Endothelial cell of umbilical vein (primary cell): Measurements from ENCODE around the gene PVRIG. TPM values are rescaled to one million over a fixed set of nuclear protein-coding genes. Genes with fewer than 3 reads are reported as not detected.
A peak's percentile ranks its signal among the peaks of the same experiment; 100 is the strongest.

Source experiments
- BruUV-seq: library from RNA; stranded (reverse); fragments of 400-500 nt; replicated peaks from 2 replicates; lab custom pipeline; 2021; lab: Mats Ljungman, UMichigan
- CTCF ChIA-PET: fragments of 300-600, 350-600 bp; sonication (Branson Sonifier 250); formaldehyde crosslinking; loops from one replicate; lab custom pipeline; 2021; ENCODE audit warnings: antibody characterized with exemption, inconsistent platforms; lab: Charles Lee
- POLR2A ChIA-PET: fragments of 300-600, 350-600 bp; sonication (Branson Sonifier 250); formaldehyde crosslinking; loops from one replicate; lab custom pipeline; 2021; ENCODE audit warnings: antibody characterized with exemption, inconsistent platforms; lab: Charles Lee
- DNase-seq: peaks from one replicate; pipeline ENCODE4 v3.0.0-alpha.2; 2011; ENCODE audit warnings: low read depth, low spot score
- FAIRE-seq: peaks from 2 replicates; lab custom pipeline; 2011; peaks lifted over from hg19 to GRCh38; lab: Jason Lieb, UNC
- H2AFZ ChIP-seq: 2 replicates; pipeline ENCODE4 v1.6.0; 2012; ENCODE audit warnings: low read depth, low read length, control low read depth, inconsistent platforms
- H3K27ac ChIP-seq: 2 replicates; pipeline ENCODE4 v1.5.1; 2011; ENCODE audit warnings: low read depth, mild to moderate bottlenecking, control low read depth, low read length, moderate library complexity; ENCODE audit not compliant: insufficient read depth
- H3K27me3 ChIP-seq, 2 experiments: 2 replicates each; pipeline versions ENCODE4 v1.6.0 to v1.6.1; 2011; ENCODE audit warnings: low read length in 2 of 2, mixed read lengths in 1 of 2; ENCODE audit not compliant: control insufficient read depth in 2 of 2, insufficient read depth in 2 of 2
- H3K36me3 ChIP-seq, 2 experiments: 2 replicates in 1 of 2; 3 replicates in 1 of 2; pipeline ENCODE4 v1.5.1; 2011; ENCODE audit warnings: low read length in 2 of 2, mild to moderate bottlenecking in 1 of 2, moderate library complexity in 1 of 2; ENCODE audit not compliant: control insufficient read depth in 2 of 2, insufficient read depth in 2 of 2; ENCODE audit errors: extremely low read depth in 1 of 2
- H3K4me1 ChIP-seq: 3 replicates; pipeline ENCODE4 v1.5.1; 2011; ENCODE audit warnings: mild to moderate bottlenecking, low read length; ENCODE audit not compliant: control insufficient read depth, insufficient read depth; ENCODE audit errors: extremely low read depth
- H3K4me2 ChIP-seq: 2 replicates; pipeline ENCODE4 v1.6.1; 2011; ENCODE audit warnings: low read length, control low read depth, mixed read lengths; ENCODE audit not compliant: insufficient read depth
- H3K4me3 ChIP-seq, 3 experiments: fragments of 200-600 bp in 1 of 3; sonication (generic), shearing (Covaris generic) in 1 of 3; replicated peaks in 1 of 3; 2 replicates each; pipeline ENCODE4 v1.5.1; 2011 to 2016; ENCODE audit warnings: control low read depth in 3 of 3, low read length in 3 of 3, mild to moderate bottlenecking in 2 of 3, inconsistent platforms in 1 of 3, low read depth in 1 of 3, moderate library complexity in 1 of 3; ENCODE audit not compliant: insufficient read depth in 1 of 3
- H3K79me2 ChIP-seq: 2 replicates; pipeline ENCODE4 v1.6.0; 2012; ENCODE audit warnings: low read length, inconsistent platforms; ENCODE audit not compliant: control insufficient read depth, insufficient read depth
- H3K9ac ChIP-seq: replicated peaks from 2 replicates; pipeline ENCODE3; 2011; ENCODE audit warnings: low read length, control low read depth; ENCODE audit not compliant: insufficient read depth; ENCODE audit errors: extremely low read depth
- H3K9me1 ChIP-seq: replicated peaks from 3 replicates; pipeline ENCODE4 v1.6.0; 2011; ENCODE audit warnings: mild to moderate bottlenecking, low read length; ENCODE audit not compliant: control insufficient read depth, insufficient read depth; ENCODE audit errors: extremely low read depth
- H3K9me3 ChIP-seq: replicated peaks from 2 replicates; pipeline ENCODE4 v1.5.1; 2012; ENCODE audit warnings: low read length, inconsistent platforms; ENCODE audit not compliant: control insufficient read depth, insufficient read depth
- H4K20me1 ChIP-seq: replicated peaks from 2 replicates; pipeline ENCODE3; 2011; ENCODE audit warnings: mild to moderate bottlenecking, low read length; ENCODE audit not compliant: control insufficient read depth, insufficient read depth; ENCODE audit errors: extremely low read depth
- CTCF ChIP-seq, 2 donors: IDR thresholded peaks; 1 replicate in 1 of 2; 2 replicates in 1 of 2; pipeline ENCODE4 v1.5.1; 2011; ENCODE audit warnings: low read length in 2 of 2, mild to moderate bottlenecking in 2 of 2, moderate library complexity in 2 of 2, control low read depth in 1 of 2, inconsistent platforms in 1 of 2, low read depth in 1 of 2; ENCODE audit not compliant: insufficient read depth in 1 of 2; ENCODE audit errors: extremely low read depth in 1 of 2
- EZH2 ChIP-seq: IDR thresholded peaks from 2 replicates; pipeline ENCODE4 v1.6.1; 2012; ENCODE audit warnings: borderline replicate concordance, low read depth, mild to moderate bottlenecking, moderate library complexity, low read length, inconsistent platforms; ENCODE audit not compliant: severe bottlenecking
- FOS ChIP-seq: IDR thresholded peaks from 2 replicates; pipeline ENCODE4 v1.6.1; 2011; ENCODE audit warnings: mild to moderate bottlenecking, low read length, moderate library complexity, borderline replicate concordance; ENCODE audit not compliant: insufficient read depth
- GATA2 ChIP-seq: IDR thresholded peaks from 2 replicates; pipeline ENCODE4 v1.7.0; 2011; ENCODE audit warnings: low read depth, mild to moderate bottlenecking, moderate library complexity, mixed read lengths, low read length; ENCODE audit not compliant: insufficient read length, insufficient read depth
- JUN ChIP-seq: IDR thresholded peaks from 2 replicates; pipeline ENCODE4 v1.6.1; 2011; ENCODE audit warnings: borderline replicate concordance, low read depth; ENCODE audit not compliant: insufficient read length, insufficient read depth
- MYC ChIP-seq: IDR thresholded peaks from one replicate; pipeline ENCODE4 v1.6.1; 2011; ENCODE audit warnings: mild to moderate bottlenecking, low read depth, low read length
- POLR2A ChIP-seq: IDR thresholded peaks from 2 replicates; pipeline ENCODE4 v1.6.1; 2012; ENCODE audit warnings: low read depth, mild to moderate bottlenecking, control low read depth, low read length
- POLR2AphosphoS5 ChIP-seq: IDR thresholded peaks from 2 replicates; pipeline ENCODE4 v1.6.1; 2012; ENCODE audit warnings: low read depth, mild to moderate bottlenecking, control low read depth, low read length, moderate library complexity; ENCODE audit not compliant: insufficient read depth
- dilution Hi-C: fragments of 300-500 bp; cut with MboI; formaldehyde crosslinking; loops from one replicate; pipeline ENCODE4 v1.15.0; 2019; ENCODE audit warnings: low sequenced_read_pairs; ENCODE audit not compliant: extremely low pct_ligation_motif_present
- intact Hi-C: fragments of 100-400 bp; cut with micrococcal nuclease; formaldehyde crosslinking; loops from one replicate; pipeline ENCODE4 v1.10.0; 2022
- polyA plus RNA-seq, 4 experiments: library from polyadenylated mRNA; depleted of rRNA in 3 of 4; stranded (reverse) in 3 of 4; unstranded in 1 of 4; fragments of >200 nt; gene quantifications; 2 replicates each; pipeline versions ENCODE4 v1.2.1 to v1.2.3, GENCODE V29; 2011 to 2012; ENCODE audit warnings: missing spikeins in 1 of 4
- total RNA-seq: library from RNA; stranded (reverse); gene quantifications from 2 replicates; pipeline ENCODE4 v1.2.3, GENCODE V29; 2021
- TF ChIP-seq, protein P1 (sequence below): IDR thresholded peaks from 2 replicates; pipeline ENCODE4 v1.6.1; 2011; ENCODE audit not compliant: insufficient read depth, insufficient read length

The PVRIG gene
- total and polyA plus RNA-seq, 2 donors (not counting 3 experiments of a cell fraction or from before 2014, with no cell fraction given): 0.80 TPM; not detected in 1

GRCh38 chr7:100176096-100177044, 43.4 kb upstream of the PVRIG start:
- Histone ChIP-seq H3K79me2 (peaks cover 4% of the 10 kb centered on the region), H3K27me3 (peaks cover 2 to 4% of the 10 kb centered on the region in 2 experiments), H3K4me3 (peak overlapping the region; percentile 76 to 99 (median 91)), H4K20me1 (no peaks in the 10 kb centered on the region), H3K9ac (peak overlapping the region; percentile 92), H2AFZ (peak overlapping the region; percentile 99), H3K4me1 (peaks cover 5% of the 10 kb centered on the region), H3K27ac (peak overlapping the region; percentile 47), H3K9me3 (no peaks in the 10 kb centered on the region), H3K36me3 (peaks cover 0 to 3% of the 10 kb centered on the region in 2 experiments), H3K9me1 (no peaks in the 10 kb centered on the region), H3K4me2 (peak overlapping the region; percentile 89)
- BruUV-seq: TSS peak; percentile 53
- ChIA-PET POLR2A (interaction anchor here (0.6 to 0.9 kb wide), 3 partner anchors 11 to 158 kb away, joined by 3 to 5 read pairs (median 3); no protein-coding TSS in a partner anchor), CTCF (interaction anchor here (0.9 to 1.9 kb wide), 3 partner anchors 10 to 14 kb away, joined by 5 to 17 read pairs (median 7); partner anchors contain the start of gene GAL3ST4)
- TF ChIP-seq GATA2 (no peak), MYC (no peak), POLR2AphosphoS5 (no peak), POLR2A (no peak), JUN (no peak), CTCF (IDR thresholded peaks at IDR 0.05; ENCODE audit: extremely low read depth in 1 of 2, insufficient read depth in 1 of 2, low read depth in 1 of 2, low read length in 2 of 2) (no peak), EZH2 (no peak), FOS (no peak)
- TF ChIP-seq, protein P1, sequence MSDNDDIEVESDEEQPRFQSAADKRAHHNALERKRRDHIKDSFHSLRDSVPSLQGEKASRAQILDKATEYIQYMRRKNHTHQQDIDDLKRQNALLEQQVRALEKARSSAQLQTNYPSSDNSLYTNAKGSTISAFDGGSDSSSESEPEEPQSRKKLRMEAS: no peak
- FAIRE-seq (no peak), DNase-seq (no peak)
- intact Hi-C loops (loop anchor here (1.0 to 2.0 kb wide), 2 partner anchors 18 to 76 kb away; partner anchors contain the start of genes AP4M1, MCM7 and TRAPPC14), dilution Hi-C loops (no loop called here)
